Dendritic cell treated with granulocyte-macrophage colony-stimulating factor and Interleukin-4, amounts not matched to agents 40 ng/mL and 50 ng/mL, for 4 days (primary cell): ENCODE measurements around the gene NSRP1.
"Not testable (repeated sequence)": the region's sequence is repeated elsewhere in the genome, so short reads cannot be mapped to it uniquely, and the experiment has no call there.

Experiments used
- H3K27ac Mint-ChIP-seq: one replicate; pipeline ENCODE4 v1.8.0; 2022; ENCODE audit warnings: mild to moderate bottlenecking, mixed read lengths
- H3K27me3 Mint-ChIP-seq: one replicate; pipeline ENCODE4 v1.8.0; 2022; ENCODE audit warnings: mild to moderate bottlenecking, mixed read lengths
- H3K36me3 Mint-ChIP-seq: one replicate; pipeline ENCODE4 v1.8.0; 2022; ENCODE audit warnings: low read depth, mixed read lengths
- H3K4me1 Mint-ChIP-seq: one replicate; pipeline ENCODE4 v1.8.0; 2022; ENCODE audit warnings: low read depth, mixed read lengths
- H3K4me3 Mint-ChIP-seq: one replicate; pipeline ENCODE4 v1.8.0; 2022; ENCODE audit warnings: mild to moderate bottlenecking, moderate library complexity, mixed read lengths
- H3K9me3 Mint-ChIP-seq: one replicate; pipeline ENCODE4 v1.8.0; 2022; ENCODE audit warnings: mixed read lengths
- intact Hi-C: fragments of 100-400 bp; cut with micrococcal nuclease; formaldehyde crosslinking; loops from one replicate; pipeline ENCODE4 v1.15.0; 2022

Gene NSRP1

DNA sequence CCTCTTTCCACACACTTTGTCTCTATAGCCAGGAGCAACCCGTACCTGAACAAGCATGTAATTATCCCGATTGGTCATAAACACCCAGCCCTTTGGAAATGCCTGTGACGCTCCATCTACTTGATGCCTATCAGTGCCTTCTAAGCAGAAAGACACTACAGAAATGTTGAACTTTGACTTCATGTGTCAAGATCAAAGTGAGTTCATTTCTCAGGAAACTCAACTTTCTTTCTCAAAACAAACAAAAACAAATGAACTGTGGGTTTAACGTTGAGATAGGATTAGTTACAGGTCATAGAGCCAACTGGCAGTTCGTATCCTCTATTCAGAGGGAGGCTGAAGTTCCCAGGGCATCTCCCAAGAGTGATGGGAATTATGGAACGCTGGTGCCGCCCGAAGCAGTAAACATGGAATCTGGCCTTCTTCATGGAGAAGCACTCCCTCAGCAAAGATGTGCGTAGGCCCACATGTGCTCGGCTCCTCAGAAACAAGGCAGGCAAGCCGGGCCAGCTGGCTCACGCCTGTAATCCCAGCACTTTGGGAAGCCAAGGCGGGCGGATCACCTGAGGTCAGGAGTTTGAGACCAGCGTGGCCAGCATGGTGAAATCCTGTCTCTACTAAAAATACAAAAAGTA, 109.4 kb downstream of the NSRP1 start:
- intact Hi-C loops, result no loop called here
- Mint-ChIP-seq H3K27ac (no peak overlapping the region), H3K36me3 (no peaks in the 10 kb centered on the region), H3K4me1 (peaks cover 24% of the 10 kb centered on the region), H3K9me3 (no peaks in the 10 kb centered on the region), H3K4me3 (no peak overlapping the region), H3K27me3 (peaks cover 4% of the 10 kb centered on the region)

DNA sequence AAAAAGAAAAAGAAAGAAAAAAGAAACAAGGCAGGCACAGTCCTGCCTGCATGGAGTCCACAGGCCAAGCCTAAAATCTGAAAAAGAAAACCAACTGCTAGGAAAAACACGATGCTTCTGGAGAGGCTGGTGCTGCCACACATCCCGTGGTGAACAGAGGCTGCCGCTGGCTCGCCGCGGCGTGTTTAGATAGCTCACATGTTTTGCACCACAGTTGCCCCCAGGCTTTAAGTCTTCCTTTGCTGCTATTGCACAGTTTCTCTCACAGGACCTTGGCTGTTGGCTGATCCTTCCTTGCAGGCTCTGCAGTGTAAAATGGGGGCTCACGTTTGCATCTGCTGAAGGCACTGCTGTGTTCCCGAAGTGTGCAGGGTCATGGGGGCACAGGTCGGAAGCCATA, 110.3 kb downstream of the NSRP1 start:
- Mint-ChIP-seq H3K27me3 (peaks cover 4% of the 10 kb centered on the region), H3K36me3 (no peaks in the 10 kb centered on the region), H3K4me3 (no peak overlapping the region), H3K4me1 (peaks cover 24% of the 10 kb centered on the region), H3K9me3 (no peaks in the 10 kb centered on the region), H3K27ac (no peak overlapping the region)
- intact Hi-C loops, result no loop called here

DNA sequence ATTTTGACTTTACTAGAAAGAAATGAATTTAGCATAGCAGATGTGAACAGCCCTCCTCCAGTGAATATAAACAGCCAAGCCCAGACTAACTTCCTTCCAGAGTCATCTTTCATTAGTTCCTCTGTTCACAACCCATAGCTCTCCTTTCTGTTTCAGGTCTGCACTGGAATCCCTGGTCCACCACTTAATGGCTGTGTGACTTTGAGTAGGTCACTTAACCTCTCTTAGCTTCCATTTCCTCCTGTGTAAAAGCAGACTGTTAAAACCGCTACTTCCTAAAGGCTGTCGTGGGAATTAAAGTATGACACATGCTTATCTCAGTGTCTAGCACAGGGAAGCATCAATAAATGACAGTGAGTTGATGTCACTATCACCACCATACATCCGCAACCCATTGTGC, 111.4 kb downstream of the NSRP1 start:
- Mint-ChIP-seq H3K4me3 (no peak overlapping the region), H3K36me3 (no peaks in the 10 kb centered on the region), H3K4me1 (peaks cover 24% of the 10 kb centered on the region), H3K27ac (no peak overlapping the region), H3K9me3 (no peaks in the 10 kb centered on the region), H3K27me3 (peaks cover 13% of the 10 kb centered on the region)
- intact Hi-C loops, result no loop called here

DNA sequence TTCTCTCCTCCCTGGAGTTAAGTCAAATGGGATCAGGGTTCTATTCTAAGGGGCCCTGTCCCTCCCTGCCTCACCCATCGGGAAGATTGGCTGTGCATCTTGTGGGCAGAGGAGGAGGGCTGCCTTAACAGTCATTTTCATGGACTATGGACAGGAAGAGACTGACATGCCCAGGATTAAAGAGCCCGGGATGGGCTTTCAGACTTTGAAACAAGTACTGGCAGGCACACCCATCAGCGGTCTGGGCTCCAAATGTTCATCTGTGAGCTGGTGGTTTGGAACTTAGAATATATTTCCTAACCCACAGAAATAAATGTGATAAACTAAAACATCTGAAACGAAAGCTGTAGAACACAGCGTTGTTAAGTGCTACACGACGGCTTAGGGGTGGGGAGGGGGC, 112.4 kb downstream of the NSRP1 start:
- intact Hi-C loops, result no loop called here
- H3K4me3 Mint-ChIP-seq, result no peak overlapping the region
- no peak overlapping the region for H3K27ac Mint-ChIP-seq
- no peaks in the 10 kb centered on the region for H3K9me3 Mint-ChIP-seq
- H3K36me3 Mint-ChIP-seq, result no peaks in the 10 kb centered on the region
- peaks cover 23% of the 10 kb centered on the region for H3K27me3 Mint-ChIP-seq
- peaks cover 24% of the 10 kb centered on the region for H3K4me1 Mint-ChIP-seq

DNA sequence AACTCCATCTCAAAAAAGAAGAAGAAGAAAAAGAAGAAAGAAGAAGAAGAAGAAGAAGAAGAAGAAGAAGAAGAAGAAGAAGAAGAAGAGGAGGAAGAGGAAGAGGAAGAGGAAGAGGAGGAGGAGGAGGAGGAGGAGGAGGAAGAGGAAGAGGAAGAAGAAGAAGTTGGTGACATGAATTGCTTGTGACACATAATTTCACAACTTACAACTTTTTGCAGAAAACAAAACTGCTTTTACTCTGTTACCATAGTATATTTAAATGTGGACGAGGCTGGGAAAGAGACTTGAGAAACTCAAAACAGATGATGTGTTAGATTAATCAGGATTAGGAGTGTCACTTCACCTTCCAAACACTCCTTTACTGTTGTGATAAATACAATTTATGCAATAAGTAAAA, 113.4 kb downstream of the NSRP1 start:
- H3K36me3 Mint-ChIP-seq, H3K9me3 Mint-ChIP-seq, H3K4me3 Mint-ChIP-seq, intact Hi-C loops: not testable (repeated sequence)
- Mint-ChIP-seq H3K27me3 (peaks cover 32% of the 10 kb centered on the region), H3K27ac (peak overlapping the region; percentile 75), H3K4me1 (peaks cover 27% of the 10 kb centered on the region)

DNA sequence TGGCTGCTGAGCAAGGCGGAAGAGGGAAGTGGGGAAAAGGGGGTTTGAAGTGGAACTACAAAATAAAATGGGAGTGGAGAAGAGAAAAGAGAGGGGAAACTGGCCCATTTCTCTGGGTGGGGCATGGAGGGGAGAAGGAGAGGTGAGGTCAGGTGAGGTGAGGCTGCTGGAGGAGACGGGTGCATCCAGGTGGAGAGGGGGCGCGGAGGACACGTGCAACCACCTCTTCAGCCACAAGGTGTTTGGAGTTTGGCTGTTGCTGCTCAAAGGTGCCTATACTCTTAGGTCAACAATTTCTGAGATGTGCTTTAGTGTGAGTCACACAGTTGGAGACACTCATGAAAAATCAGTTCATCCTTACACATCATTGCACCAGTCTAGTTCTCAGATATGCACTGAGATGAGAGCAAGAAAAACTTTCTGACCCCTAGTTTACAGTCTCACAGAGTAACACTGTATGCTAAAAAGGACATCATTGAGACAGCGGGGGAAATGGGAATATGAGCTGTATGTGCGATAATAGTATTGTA, 114.0 kb downstream of the NSRP1 start:
- no peaks in the 10 kb centered on the region for H3K9me3 Mint-ChIP-seq
- peaks cover 37% of the 10 kb centered on the region for H3K27me3 Mint-ChIP-seq
- no peaks in the 10 kb centered on the region for H3K36me3 Mint-ChIP-seq
- peak overlapping the region; percentile 75 for H3K27ac Mint-ChIP-seq
- intact Hi-C loops, result no loop called here
- peaks cover 34% of the 10 kb centered on the region for H3K4me1 Mint-ChIP-seq
- H3K4me3 Mint-ChIP-seq, result peak overlapping the region; percentile 37

DNA sequence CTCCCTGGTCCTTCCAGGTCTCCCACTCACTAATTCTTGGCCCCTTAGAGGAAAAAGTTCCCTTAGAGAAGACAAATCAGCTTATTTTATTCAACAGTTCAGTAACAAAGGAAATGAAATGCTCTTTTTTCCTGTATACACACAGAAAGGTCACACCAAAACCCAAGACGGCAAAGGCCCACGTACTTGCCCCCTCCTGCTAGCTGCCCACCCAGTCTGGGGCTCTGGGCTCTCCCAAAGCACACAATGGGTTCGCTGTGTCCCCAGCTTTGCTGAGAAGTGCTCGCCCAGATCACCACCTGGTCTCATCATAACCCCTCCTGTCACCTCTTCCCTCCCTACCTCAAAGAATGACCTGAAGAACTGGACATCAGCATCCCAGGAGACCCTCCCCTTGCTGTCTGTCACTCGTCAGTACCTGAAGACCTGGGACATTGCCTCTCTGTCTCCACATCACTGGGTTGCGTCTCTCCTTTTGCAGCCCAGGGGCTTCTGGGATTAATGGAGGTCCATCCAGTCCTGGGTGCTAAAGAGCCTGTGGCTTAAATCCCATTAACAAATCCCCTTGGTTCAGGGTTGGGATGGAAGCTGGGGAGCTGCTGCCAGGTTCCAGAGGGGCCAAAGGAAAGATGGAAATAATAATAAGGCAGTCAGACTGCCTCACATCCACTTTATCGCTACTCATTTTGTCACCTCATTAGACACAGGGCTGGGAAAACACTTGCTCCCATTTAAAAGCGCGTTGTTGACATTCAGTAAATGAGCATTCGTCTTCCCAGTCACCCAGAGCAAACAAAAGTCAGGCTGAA, 115.6 kb downstream of the NSRP1 start:
- H3K27me3 Mint-ChIP-seq, result peaks cover 49% of the 10 kb centered on the region
- no peaks in the 10 kb centered on the region for H3K9me3 Mint-ChIP-seq
- intact Hi-C loops, result no loop called here
- no peak overlapping the region for H3K27ac Mint-ChIP-seq
- H3K36me3 Mint-ChIP-seq, result no peaks in the 10 kb centered on the region
- peaks cover 48% of the 10 kb centered on the region for H3K4me1 Mint-ChIP-seq
- H3K4me3 Mint-ChIP-seq, result no peak overlapping the region

DNA sequence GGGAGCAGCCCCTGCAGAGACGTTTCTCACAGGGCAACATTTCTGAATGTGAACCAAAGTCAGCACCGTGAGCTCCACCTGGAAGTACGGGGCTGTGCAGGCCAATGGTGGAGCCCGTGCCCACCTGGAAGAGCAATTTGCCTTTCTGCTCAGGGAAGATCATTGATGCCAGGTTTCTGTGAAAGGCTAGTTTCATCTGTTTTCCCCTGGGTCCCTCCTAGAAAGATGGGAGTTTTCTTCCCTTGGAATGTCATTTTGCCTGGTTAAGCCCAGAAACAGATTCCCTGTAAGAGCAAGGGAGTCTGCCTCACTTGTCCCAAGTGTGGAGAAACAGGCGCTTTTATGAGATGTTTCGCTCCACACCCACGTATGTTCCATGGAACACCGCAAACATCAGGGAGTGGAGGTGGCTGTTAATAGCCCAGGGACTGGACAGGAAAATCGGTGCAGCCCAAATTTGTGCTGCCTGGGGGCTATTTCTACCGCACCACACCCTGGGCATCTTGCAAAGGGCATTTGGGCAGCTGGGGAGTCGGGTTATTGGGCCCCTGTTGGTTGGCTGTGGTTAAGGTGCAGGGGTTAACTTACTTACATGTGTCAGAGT, 116.3 kb downstream of the NSRP1 start:
- intact Hi-C loops, result no loop called here
- Mint-ChIP-seq H3K4me3 (no peak overlapping the region), H3K36me3 (no peaks in the 10 kb centered on the region), H3K4me1 (peaks cover 55% of the 10 kb centered on the region), H3K27ac (no peak overlapping the region), H3K27me3 (peaks cover 56% of the 10 kb centered on the region), H3K9me3 (no peaks in the 10 kb centered on the region)

DNA sequence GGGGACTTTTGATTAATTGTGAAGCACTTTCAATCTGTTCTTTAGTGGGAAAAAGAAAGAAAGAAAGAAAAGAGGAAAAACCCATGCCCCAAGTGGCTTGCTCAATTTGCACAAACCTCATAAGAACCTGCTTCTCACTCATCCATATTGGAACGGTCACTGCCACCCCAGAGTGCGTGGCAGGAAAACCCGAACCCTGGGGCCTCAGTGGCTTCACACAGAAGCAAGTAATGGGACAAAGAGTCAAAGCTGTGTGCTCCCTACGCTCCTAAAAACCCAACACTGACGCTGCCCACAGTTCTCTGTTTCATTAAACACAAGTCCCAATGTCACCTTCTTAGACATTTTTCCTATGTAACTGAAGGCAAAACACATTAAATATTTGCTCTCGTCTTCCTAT, 117.7 kb downstream of the NSRP1 start:
- intact Hi-C loops, result no loop called here
- peaks cover 54% of the 10 kb centered on the region for H3K4me1 Mint-ChIP-seq
- H3K27me3 Mint-ChIP-seq, result peaks cover 69% of the 10 kb centered on the region
- H3K27ac Mint-ChIP-seq, result no peak overlapping the region
- H3K9me3 Mint-ChIP-seq, result no peaks in the 10 kb centered on the region
- no peaks in the 10 kb centered on the region for H3K36me3 Mint-ChIP-seq
- H3K4me3 Mint-ChIP-seq, result no peak overlapping the region

DNA sequence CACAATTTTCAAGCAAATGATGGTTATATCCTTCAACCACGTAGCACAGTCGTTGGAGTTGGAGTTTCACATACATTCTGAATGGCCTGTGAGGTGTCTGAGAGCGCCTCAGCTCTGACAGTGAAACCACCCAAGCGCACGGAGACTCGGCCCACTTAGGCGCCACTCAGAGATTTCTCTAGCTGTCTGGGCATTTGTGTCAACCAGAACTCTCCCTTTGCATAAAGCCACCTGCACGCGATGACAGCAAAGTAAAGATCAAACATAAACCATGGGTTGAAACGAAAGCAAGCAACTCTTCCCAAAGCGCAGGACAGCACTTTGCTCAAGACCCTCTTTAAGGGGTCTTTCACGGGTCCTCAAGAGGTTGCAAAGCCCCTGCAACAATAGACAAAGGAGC, 118.3 kb downstream of the NSRP1 start:
- H3K27me3 Mint-ChIP-seq, result peaks cover 76% of the 10 kb centered on the region
- peaks cover 49% of the 10 kb centered on the region for H3K4me1 Mint-ChIP-seq
- no peaks in the 10 kb centered on the region for H3K9me3 Mint-ChIP-seq
- no peak overlapping the region for H3K27ac Mint-ChIP-seq
- peak overlapping the region; percentile 64 for H3K4me3 Mint-ChIP-seq
- H3K36me3 Mint-ChIP-seq, result no peaks in the 10 kb centered on the region
- intact Hi-C loops, result loop anchor here (5.0 kb wide), 1 partner anchor 113 kb away; no protein-coding TSS in a partner anchor

DNA sequence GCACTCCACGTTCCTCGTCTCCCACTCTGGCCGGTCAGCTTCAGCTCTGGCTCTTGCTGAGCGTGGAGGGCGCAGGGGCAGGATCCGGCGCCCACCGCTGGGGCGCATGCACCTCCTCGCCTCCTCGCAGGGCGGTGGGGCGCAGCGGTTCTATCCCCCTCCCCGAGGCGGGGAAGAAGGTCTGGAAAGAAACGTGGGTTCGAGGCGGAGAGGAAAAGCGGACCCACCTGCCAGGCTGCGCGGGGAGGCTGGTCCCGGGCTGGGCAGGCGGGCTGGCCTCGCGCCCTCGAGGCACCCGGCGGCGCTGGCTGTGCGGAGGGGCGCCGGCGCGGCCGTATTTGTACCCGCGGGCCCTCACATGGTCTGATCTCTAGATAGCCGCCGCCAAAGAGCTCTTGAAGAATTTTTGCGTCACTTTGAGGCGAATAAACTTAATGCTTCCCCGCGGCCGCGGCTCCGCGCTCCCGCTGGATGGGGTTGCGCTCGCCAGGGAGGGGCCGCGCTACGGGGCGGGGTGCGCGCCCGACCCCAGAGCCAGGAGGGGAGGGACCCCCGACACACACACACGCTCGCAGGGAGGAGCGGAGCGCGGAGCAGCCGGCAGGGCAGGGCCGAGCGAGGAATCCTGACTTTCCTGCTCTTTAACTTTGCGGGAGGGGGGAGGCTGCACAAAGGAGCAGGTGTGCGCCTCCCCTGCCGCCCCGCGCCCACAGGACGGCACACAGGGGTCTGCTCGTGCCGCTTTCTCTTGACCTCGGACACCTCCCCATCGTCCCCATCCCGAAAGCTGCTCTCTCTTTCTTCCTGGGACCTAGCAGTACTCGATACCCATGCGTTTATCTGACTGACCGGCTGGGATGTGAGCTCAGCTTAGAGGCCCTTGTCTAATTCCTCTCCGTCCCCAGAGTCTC, 119.0 kb downstream of the NSRP1 start, which contains the start of gene SLC6A4:
Gene SLC6A4, minus strand, starts transcription at position 312 of the 911 bp plus-strand sequence. CDS start 13,739 bp downstream, outside the sequence.
- H3K4me3 Mint-ChIP-seq, result peak within 1 kb of the TSS; percentile 67
- no peak within 1 kb of the TSS for H3K27ac Mint-ChIP-seq
- peaks cover 43% of the 10 kb centered on the region for H3K4me1 Mint-ChIP-seq
- H3K36me3 Mint-ChIP-seq, result no peaks in the 10 kb centered on the region
- intact Hi-C loops, result loop anchor here (5.0 kb wide), 1 partner anchor 113 kb away; no protein-coding TSS in a partner anchor
- no peaks in the 10 kb centered on the region for H3K9me3 Mint-ChIP-seq
- H3K27me3 Mint-ChIP-seq, result peaks cover 80% of the 10 kb centered on the region
